HG03108 (cell line): Measurements from ENCODE around the gene KCNG2.

Experiments
- ATAC-seq: cut with Tn5 transposase; IDR thresholded peaks from one replicate; pipeline ENCODE4 v1.9.1; 2021; ENCODE audit warnings: moderate library complexity; ENCODE audit not compliant: unreplicated experiment

Gene KCNG2

DNA sequence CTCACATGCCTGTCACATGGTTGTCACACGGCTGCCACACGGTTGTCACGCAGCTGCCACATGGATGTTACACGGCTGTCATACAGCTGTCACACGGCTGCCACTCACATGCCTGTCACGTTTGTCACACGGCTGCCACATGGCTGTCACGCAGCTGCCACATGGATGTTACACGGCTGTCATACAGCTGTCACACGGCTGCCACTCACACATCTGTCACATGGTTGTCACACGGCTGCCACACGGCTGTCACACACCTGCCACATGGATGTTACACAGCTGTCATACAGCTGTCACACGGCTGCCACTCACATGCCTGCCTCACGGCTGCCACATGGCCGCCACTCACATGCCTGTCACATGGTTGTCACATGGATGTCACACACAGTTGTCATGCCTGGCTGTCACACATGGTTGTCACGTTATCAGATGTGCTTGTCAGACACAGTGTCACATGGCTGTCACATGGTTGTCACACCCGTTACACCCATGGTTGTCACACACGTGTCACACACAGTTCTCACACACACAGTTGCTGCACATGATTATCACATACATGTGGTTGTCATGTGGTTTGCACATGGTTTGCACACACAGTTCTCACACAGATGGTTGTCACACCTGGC lies 19.4 kb downstream of the KCNG2 start:
- ATAC-seq, result no peak

DNA sequence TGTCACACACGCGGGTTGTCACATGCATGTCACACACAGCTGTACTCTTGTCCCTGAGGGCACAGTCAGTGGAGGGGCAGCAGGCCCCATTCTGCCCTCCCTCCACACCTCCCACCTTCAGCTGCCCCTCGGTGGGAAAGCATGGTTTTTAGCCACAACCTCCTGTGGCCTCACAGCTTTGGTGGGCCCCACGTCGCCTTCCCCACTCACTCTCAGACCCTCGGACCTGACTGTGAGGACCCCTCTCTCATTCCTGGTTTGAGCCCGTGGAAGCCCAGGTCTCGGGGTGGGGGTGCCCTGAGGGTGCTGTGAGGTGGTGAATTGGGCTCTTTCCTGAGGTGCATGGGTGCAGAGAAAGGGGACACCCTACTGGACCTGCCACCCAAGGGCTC lies 19.9 kb downstream of the KCNG2 start:
- no peak for ATAC-seq

DNA sequence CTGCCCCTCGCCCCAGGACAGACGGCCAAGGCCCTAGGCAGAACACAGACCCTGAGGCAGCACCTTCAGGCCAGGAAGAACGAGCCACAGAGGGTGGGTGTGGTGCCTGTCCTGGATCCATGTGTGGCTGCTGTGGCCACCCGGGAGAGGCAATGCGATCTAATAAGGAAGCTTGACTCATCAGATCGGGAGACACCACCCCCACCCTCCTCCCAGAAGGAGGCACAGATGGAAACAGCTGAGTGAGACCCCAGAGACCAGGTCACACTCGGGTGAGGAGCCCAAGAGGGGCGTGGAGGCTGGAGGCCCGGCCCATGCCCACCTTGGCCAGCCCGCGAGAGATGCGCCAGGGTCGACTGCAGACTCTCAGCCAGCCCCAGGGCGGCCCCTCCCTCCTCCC lies 20.3 kb downstream of the KCNG2 start:
- ATAC-seq, result no peak

DNA sequence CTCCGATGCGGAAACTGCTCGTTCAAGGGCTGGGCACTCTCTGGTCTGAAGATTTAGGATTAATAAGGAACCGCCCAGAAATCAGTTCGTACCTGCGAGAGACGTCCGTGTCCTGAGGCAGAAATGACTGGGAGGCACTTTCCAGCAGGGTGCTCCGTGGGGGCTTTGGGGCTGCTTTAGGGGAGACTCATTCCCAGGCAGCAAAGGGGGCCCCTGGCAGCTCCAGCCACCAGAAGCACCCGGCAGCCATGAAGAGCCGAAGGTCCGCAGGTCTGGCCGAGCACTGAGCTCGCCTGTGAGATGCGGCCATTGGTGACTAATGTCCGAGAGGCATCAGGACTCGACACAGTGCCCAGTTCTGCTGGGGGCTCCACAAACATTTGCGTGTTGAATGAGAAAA lies 20.9 kb downstream of the KCNG2 start:
- no peak for ATAC-seq

DNA sequence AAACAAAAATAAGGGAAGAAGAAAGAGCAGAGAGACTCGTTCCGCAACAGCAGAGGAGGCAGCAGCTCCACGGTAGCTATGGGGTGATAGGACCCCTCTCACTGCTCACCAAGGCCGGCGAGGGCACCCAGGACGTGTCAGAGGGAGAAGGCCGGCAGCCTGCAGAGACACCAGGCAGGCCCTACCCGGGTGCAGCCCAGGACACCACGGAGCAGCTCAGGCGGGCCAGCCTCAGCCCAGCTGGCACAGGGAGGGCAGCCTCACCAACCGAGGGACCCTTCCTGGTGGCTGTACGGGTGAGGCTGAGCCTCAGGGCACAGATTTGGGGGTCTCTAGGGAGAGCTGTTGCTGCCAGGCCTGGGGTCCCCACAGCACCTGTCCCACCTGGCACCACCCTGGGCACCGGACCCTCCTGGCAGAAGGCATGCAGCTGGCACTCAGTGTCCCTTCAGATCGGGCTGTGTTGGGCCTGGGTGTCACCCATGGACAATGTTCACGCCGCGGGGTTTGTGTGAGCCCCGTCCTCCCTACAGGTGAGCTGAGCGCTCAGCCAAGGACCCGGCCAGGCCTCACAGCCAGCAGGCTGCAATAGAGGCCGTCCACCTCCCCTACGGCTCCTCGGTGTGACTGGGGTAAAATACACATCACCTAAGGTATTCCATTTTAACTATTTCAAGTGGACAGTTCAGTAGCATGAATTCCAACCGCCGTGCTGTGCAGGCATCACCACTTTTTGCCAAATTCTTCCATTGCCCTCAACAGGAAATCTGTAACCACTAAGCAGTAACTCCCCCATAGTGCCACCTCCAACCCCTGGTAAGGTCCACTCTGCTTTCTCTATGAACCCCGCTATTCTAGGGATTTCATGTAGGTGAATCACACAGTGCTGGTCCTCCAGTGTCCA lies 21.6 kb downstream of the KCNG2 start:
- no peak for ATAC-seq

DNA sequence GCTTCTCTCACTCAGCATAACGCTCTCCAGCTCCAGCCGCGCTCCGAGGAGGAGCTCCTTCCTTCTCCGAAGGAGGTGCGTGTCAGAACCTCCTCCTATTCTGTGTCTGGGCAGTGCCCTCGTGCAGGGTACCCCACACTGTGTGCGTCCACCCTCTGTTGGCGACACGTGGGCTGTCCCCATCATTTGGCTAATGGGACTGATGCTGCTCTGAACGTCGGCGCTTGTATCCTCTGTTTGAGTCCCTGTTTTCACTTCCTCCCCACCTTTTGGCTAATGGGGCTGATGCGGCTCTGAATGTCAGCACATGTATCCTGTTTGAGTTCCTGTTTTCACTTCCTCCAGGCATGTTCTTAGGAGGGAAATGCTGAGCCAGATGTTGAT lies 22.2 kb downstream of the KCNG2 start:
- ATAC-seq, result peak; percentile 74

DNA sequence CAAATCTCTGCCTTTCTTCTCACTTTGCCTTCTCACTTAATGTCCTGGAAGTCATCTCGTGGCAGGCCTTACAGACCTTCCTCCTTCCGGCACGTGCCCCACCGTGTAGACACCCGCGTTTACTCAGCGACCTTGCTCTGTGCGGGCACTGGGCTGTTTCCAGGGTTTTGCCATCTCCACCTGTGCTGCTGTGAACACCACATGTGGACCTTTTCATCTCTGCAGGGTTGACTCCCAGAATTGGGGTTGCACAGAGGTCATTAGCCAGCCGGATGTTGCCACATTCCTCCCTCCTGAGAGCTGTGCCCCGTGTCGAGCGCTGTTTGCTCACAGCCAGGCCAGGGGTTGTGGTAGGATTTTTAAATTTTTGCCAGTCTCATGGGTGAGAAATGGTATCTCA lies 25.4 kb downstream of the KCNG2 start:
- ATAC-seq, result no peak

DNA sequence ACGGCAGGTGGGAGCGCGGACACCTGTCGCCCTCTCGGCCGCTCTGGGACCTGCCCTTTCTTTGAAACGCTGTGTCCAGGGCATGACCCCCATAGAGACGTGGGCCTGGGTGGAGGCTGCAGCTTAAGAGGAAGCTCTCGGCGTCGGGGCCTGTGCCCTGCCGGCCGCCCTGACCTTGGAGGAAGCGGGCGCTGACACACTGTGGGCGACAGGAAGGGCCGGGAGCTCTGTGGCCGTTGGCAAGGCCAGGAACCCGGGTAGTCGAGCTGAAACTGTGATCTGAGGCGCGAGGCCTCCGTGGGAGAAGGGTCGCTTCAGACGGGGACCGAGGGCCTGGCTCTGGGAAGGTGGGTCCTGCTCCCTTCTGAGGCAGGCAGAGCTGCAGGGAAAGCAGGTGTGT lies 28.2 kb downstream of the KCNG2 start:
- no peak for ATAC-seq

DNA sequence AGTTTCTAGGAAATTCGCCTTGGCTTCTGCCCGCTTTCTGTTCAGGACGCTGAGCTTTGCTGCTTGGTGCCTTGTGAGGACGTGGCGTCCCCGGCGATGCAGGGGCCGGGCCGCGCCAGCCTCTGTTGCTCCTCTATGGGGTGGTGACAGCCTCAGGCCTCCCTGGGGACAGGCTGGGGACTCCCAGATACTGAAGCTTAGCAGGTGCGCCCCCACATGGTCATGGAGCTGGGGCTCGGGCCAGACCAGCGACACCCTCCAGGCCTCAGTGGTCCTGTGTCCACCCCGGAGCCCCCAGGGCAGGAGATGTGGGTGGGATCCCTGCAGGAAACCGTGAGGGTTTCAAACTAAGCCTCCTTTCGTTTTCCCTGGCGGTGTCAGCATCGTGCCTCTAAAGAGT lies 29.2 kb downstream of the KCNG2 start:
- no peak for ATAC-seq

DNA sequence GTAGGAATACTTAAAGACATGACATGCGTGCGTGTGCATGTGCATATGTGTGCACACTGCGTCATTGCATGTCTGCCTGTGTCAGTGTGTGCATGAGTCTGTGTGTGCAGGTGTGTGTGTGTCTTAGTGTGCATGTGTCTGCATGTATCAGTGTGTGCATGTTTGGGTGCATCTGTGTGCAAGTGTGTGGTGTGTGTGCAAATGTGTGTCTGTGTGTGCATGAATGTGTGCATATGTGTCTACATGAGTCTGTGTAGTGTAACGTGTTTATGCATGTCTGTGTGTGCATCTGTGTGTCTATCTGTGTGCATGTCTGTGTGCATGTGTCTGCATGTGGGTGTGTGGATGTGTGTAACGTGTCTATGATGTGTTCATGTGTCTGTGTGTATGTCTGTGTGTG lies 30.5 kb downstream of the KCNG2 start:
- ATAC-seq, result no peak

DNA sequence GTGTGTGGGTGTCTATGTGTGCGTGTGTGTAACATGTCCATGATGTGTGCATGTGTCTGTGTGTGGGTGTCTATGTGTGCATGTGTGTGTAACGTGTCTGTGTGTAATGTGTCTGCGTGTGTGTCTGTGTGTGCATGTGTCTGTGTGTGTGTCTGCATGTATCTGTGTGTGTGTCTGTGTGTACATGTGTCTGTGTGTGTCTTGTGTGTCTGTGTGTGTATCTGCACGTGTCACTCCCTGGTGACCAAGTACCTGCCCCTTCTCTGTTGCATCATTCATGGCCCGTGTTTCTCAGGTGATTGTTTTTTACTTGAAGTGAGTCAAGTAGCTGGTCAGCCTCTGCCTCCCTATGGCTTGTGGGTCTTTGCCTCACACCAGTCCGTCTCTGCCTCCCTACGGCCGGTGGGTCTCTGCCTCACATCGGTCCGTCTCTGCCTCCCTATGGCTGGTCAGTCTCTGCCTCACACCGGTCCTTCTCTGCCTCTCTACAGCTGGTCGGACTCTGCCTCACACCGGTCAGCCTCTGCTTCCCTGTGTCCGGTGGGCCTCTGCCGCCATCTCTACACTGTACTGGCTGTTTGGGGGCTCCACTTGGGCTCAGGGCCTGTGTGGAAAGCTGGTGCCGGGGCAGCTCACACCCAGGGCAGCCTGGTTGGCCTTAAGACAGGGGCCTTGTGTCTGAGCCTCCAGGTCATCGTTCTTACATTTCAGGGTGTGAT lies 31.6 kb downstream of the KCNG2 start:
- no peak for ATAC-seq

DNA sequence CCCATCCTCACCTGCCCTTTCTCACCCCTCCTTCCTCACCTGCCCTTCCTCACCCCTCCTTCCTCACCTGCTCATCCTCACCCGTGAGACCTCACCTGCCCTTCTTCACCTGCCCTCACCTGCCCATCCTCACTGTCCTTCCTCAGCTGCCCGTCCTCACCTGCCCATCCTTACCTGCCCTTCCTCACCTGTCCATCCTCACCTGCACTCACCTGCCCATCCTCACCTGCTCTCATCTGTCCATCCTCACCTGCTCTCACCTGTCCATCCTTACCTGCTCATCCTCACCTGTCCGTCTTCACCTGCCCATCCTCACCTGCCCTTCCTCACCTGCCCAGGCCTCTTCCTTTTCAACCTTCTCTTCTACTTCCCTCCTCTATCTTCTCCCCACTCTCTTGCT lies 34.4 kb downstream of the KCNG2 start:
- no peak for ATAC-seq

DNA sequence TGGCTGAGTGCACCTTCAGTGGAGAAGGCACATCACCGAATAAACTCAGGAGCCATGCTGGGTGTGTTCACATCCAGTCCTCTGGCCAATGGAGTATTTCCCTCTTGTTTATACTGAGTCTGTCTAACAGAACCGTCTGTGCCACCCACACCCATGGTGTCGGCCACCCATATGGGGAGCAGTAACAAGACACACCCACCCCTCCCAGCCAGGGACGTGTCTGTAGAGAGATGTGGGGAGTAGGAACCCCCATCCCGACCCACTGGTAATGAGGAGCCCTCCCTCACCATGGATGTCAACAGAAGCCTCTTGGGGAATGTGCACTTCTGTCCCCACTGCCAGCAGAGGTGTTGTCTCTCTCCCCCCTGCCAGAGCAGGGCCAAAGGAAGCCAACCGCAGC lies 37.1 kb downstream of the KCNG2 start:
- no peak for ATAC-seq

DNA sequence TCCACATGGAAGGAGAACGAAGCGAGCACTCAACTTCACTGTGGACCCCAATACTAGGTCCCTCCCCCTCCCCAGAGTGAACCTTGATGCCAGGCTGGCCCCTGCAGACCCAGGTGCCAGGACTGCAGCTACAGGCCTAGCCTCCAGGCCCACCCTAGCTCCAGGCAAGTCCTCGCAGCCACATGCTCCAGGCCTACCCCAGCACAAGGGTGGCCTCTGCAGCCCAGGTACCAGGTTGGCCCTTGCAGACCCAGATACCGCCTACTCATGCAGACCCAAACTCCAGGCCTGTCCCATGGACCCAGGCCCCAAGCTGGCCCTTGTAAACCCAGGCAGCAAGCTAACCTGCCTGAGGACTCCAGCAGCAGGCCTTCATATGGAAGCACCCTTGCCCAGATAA lies 44.2 kb downstream of the KCNG2 start:
- ATAC-seq, result no peak

DNA sequence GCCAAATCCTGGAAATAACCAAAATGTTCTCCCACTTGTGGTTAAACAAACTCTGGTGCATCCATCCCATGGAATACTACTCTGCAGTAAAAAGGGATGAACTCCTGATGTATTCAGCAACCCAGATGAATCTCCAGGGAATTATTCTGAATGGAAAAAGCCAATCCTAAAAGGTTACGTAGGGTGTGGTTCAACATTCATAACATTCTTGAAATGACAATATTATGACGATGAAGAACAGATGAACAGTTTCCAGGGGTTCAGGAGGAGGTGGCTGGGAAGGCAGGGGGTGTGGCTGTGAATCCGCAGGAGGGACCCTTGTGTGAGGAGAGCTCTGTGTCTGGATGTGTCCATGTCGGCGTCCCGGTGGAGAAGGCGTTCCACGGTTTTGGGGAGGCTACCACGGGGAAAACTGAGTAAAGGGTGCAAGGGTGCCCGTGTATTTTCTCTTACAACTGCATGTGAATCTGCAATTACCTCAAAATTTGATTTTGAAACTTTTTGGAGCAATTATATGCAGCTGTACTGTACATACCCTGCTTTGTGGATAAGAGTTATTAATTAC lies 47.3 kb downstream of the KCNG2 start:
- no peak for ATAC-seq

DNA sequence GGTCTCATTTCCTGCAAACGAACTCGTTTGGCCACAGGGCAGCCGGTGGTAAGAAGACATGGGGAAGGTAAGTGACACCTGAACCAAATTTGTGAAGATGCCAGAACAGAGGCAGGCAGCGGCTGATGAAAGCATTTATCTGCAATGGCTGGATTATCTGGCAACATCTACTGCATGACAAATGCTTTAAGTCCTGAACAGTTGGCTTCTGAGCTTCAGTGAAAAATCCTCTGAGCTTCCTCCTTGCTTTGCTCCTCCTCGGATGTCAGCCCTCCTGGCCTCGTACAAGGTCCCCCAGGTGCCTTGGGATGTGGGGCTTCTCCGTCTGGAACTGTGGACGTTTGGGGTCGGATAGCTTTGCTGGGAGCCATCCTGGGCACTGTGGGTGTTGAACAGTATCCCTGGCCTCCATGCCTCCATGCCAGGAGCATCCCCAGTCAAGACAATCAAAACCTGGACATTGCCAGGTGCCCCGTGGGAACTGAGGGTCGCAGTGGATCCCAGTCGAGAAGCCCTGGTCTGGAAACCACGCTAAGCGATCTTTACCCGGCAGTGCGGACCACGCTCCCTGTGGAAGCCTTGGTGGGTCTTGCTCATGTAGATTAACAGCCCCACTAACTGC lies 49.3 kb downstream of the KCNG2 start:
- ATAC-seq, result no peak

DNA sequence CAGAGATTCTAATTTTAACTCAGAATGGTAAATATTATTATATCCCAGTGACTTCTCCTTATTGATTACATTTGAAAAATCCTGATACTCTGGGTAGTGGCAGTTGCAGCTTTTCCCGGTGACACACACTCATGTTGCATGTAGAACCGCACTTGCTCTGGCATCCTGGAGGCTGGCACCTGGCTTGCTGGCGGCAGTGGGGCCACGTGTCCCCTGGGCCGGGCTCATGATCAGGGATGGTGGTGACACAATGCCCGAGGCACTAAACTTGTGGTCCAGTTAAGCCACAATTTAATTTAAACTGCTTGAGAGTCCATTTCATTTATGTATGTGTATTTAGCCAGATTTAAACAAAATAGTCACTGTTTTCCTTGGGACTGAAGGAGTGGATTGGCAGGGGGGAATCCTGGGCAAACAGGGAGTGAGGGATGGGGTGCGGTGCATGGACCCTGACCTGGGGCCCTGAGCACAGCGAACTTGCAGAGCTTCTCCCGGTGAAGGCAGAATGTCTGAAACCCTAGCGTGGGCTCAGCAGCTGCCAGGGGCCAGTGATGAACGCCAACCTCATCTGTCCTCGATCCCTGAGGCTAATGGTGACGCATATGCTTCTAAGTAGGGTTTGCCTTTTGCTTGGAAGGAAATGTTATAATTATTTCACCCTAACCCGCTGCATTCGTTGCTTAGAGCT lies 50.0 kb downstream of the KCNG2 start:
- ATAC-seq, result no peak

DNA sequence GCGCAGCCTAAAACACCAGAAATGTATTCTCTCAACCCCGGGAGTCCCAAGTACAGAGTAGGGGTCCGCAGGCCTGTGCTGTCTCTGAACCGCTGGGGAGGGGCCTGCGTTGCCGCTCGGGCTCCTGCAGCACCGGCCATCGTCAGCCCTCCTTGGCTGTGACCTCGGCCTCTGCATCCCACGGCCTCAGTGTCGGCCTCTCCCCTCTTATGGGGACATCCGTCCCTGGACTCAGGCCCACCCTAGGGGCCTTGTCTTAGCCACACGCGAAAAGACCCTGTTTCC lies 50.5 kb downstream of the KCNG2 start:
- ATAC-seq, result no peak

DNA sequence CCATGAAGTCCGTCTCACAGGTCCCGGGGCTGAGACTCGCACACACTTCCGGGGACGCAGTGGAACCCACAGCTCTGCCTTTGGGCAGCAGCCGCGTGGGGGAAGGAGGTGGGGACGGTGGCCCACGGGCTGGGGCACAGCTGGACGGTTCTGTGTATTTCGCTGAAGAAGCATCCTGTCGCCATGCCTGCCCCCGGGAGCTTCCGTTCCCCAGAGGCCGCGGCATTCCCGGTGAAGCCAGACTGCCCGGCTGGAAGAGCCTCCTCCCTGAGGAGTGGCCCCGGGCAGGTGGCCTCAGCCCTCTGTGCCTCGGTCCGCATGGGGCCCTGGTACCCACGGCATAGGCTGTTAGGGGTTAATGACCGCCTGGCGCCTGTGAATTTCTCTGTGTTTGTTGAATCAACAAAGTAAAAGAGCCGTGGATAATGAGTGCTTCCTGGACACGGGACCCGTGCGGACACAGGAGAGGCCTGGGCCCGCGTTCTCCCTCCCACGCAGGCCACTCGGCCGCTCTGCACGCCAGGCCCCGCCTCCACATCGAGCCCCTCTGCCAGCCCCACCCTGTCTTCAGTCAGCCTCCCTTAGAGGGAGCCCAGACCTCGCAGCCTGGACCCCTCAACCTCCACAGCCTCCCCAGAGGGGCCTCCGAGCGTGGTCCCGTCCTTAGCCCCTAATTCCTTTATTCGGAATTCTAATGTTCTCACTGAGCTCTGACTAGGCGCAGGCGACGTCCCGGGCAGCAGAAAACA lies 51.0 kb downstream of the KCNG2 start:
- no peak for ATAC-seq
